Smooth muscle cell (in vitro differentiated cells): ENCODE results near the gene TSPAN9. TPM values are rescaled to one million over a fixed set of nuclear protein-coding genes. Genes with fewer than 3 reads are reported as not detected.

Experiments used
- DNase-seq: peaks from one replicate; lab custom pipeline; 2025; ENCODE audit not compliant: unreplicated experiment; lab: John Stamatoyannopoulos, UW
- H2AFZ ChIP-seq: fragments of 200-600 bp; sonication (generic); 2 replicates; pipeline ENCODE4 v1.6.0; 2016; ENCODE audit warnings: antibody characterized with exemption, low read depth, mild to moderate bottlenecking
- H3F3A ChIP-seq: fragments of 200-600 bp; sonication (generic); 2 replicates; pipeline ENCODE4 v1.6.0; 2017; ENCODE audit warnings: antibody characterized with exemption, low read depth
- H3K27ac ChIP-seq: fragments of 200-600 bp; sonication (generic); 2 replicates; pipeline ENCODE4 v1.5.1; 2016; ENCODE audit warnings: low read depth, mild to moderate bottlenecking
- H3K27me3 ChIP-seq: fragments of 200-600 bp; sonication (generic); 2 replicates; pipeline ENCODE4 v1.6.1; 2016; ENCODE audit warnings: low read depth, mild to moderate bottlenecking
- H3K36me3 ChIP-seq: fragments of 200-600 bp; sonication (generic); 2 replicates; pipeline ENCODE4 v1.5.1; 2016; ENCODE audit warnings: low read depth
- H3K4me1 ChIP-seq: fragments of 200-600 bp; sonication (generic); 2 replicates; pipeline ENCODE4 v1.5.1; 2016; ENCODE audit warnings: low read depth
- H3K4me2 ChIP-seq: fragments of 200-600 bp; sonication (generic); 2 replicates; pipeline ENCODE4 v1.6.0; 2016; ENCODE audit warnings: mild to moderate bottlenecking
- H3K4me3 ChIP-seq: fragments of 200-600 bp; sonication (generic); 2 replicates; pipeline ENCODE4 v1.5.1; 2016; ENCODE audit warnings: mild to moderate bottlenecking
- H3K79me2 ChIP-seq: fragments of 200-600 bp; sonication (generic); 2 replicates; pipeline ENCODE4 v1.6.0; 2016; ENCODE audit warnings: low read depth, mild to moderate bottlenecking
- H3K9ac ChIP-seq: fragments of 200-600 bp; sonication (generic); 2 replicates; pipeline ENCODE4 v1.6.0; 2016; ENCODE audit warnings: low read depth
- H3K9me3 ChIP-seq: fragments of 200-600 bp; sonication (generic); replicated peaks from 2 replicates; pipeline ENCODE4 v1.5.1; 2016; ENCODE audit warnings: low read depth
- H4K20me1 ChIP-seq: fragments of 200-600 bp; sonication (generic); 2 replicates; pipeline ENCODE4 v1.6.0; 2016; ENCODE audit warnings: low read depth
- WGBS: methylation state at CpG from one replicate; pipeline ENCODE4 v1.1.7; 2016; ENCODE audit warnings: low lambda C conversion rate; 5-methylcytosine and 5-hydroxymethylcytosine counted together
- polyA plus RNA-seq: library from polyadenylated mRNA; unstranded; fragments of >200 nt; fragmentation: Nextera tagmentation; extraction: Ambion mirVana; gene quantifications from 2 replicates; pipeline ENCODE4 v1.2.1, GENCODE V29; 2016
- total RNA-seq: library from RNA; depleted of rRNA; stranded (reverse); fragments of >200 nt; gene quantifications from 2 replicates; pipeline ENCODE4 v1.2.3, GENCODE V29; 2014
- TF ChIP-seq, protein P1 (sequence below): fragments of 200-600 bp; sonication (generic); IDR thresholded peaks from 2 replicates; pipeline ENCODE4 v1.5.1; 2017; ENCODE audit warnings: borderline replicate concordance, mild to moderate bottlenecking, antibody characterized with exemption; ENCODE audit not compliant: insufficient read depth, poor library complexity, severe bottlenecking

The TSPAN9 gene
- total and polyA plus RNA-seq, 2 experiments from 2014 or later, result 17.7 to 29.8 TPM

DNA sequence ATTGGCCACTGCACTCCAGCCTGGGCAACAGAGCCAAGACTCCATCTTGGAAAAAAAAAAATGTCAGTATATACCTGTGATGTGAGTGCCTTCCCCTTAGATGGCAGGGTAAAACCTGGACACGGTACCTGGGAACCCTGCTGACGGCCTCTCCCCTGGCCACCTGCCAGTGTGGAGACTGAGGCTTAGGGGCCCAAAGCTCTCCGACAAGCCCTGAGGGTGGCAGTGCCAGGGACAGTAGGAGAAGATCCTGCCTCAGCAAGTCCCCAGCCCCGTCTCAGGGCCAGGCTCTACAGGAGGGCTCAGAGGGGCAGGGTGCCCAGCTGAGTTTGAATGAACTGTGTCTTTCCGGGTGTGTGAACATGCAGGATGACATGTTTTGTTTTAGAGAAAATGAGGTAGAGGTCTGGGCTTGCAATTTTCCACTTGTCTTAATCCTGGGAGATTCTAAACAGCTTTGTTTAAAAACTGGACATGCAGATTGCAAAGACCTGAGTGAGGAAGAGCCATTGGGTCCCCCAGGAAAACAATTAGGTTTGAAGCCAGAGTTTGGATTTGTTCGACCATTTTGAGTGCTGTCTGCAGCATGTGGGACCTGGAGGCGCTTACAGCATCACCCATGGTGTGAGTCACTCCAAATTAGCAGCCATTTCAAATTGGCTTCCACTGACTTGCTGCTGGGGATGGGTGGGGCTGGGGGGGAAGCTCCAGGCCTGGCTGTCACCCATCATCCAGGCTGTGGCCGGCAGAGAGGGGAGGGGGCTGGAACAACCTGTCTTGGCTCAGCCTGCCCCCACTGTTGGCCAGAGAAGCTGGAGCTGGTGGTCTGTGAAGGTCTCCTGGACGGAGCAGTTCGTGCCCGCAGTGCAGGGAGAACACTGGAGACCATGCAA, 10.8 kb downstream of the TSPAN9 start:
- peaks cover 24% of the 10 kb centered on the region for H3K4me1 ChIP-seq
- no peak overlapping the region for H2AFZ ChIP-seq
- no peaks in the 10 kb centered on the region for H3K9me3 ChIP-seq
- H3K36me3 ChIP-seq, result no peaks in the 10 kb centered on the region
- no peak overlapping the region for H3K4me2 ChIP-seq
- H3K79me2 ChIP-seq, result peaks cover 18% of the 10 kb centered on the region
- WGBS, result 80% methylated on average over 11 of the region's 11 CpGs
- no peak overlapping the region for H3K27ac ChIP-seq
- H3K9ac ChIP-seq, result no peak overlapping the region
- no peak for DNase-seq
- H4K20me1 ChIP-seq, result peaks cover 75% of the 10 kb centered on the region
- no peak overlapping the region for H3K4me3 ChIP-seq
- H3K27me3 ChIP-seq, result no peaks in the 10 kb centered on the region
- TF ChIP-seq, protein P1, sequence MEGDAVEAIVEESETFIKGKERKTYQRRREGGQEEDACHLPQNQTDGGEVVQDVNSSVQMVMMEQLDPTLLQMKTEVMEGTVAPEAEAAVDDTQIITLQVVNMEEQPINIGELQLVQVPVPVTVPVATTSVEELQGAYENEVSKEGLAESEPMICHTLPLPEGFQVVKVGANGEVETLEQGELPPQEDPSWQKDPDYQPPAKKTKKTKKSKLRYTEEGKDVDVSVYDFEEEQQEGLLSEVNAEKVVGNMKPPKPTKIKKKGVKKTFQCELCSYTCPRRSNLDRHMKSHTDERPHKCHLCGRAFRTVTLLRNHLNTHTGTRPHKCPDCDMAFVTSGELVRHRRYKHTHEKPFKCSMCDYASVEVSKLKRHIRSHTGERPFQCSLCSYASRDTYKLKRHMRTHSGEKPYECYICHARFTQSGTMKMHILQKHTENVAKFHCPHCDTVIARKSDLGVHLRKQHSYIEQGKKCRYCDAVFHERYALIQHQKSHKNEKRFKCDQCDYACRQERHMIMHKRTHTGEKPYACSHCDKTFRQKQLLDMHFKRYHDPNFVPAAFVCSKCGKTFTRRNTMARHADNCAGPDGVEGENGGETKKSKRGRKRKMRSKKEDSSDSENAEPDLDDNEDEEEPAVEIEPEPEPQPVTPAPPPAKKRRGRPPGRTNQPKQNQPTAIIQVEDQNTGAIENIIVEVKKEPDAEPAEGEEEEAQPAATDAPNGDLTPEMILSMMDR, result no peak
- H3F3A ChIP-seq, result no peaks in the 10 kb centered on the region

DNA sequence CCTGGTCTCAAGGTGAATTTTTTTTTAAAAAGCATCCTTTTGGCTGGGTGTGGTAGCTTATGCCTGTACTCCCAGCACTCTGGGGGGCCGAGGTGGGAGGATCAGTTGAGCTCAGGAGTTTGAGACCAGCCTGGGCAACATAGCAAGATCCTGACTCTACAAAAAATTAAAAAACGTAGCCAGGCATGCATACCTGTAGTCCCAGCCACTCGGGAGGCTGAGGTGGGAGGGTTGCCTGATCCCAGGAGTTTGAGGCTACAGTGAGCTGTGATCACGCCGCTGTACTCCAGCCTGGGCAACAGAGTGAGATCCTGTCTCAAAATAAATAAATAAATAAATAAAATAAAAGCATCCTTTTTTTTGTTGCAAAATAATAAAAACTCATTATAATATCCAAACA, 12.4 kb downstream of the TSPAN9 start:
- no peak overlapping the region for H3K9ac ChIP-seq
- peaks cover 76% of the 10 kb centered on the region for H4K20me1 ChIP-seq
- no peak overlapping the region for H2AFZ ChIP-seq
- no peak overlapping the region for H3K27ac ChIP-seq
- 99% methylated on average over 5 of the region's 5 CpGs for WGBS
- no peaks in the 10 kb centered on the region for H3K27me3 ChIP-seq
- no peaks in the 10 kb centered on the region for H3K9me3 ChIP-seq
- H3F3A ChIP-seq, result no peaks in the 10 kb centered on the region
- no peak for DNase-seq
- peaks cover 14% of the 10 kb centered on the region for H3K79me2 ChIP-seq
- TF ChIP-seq, protein P1, result no peak
- no peak overlapping the region for H3K4me3 ChIP-seq
- H3K36me3 ChIP-seq, result no peaks in the 10 kb centered on the region
- H3K4me2 ChIP-seq, result no peak overlapping the region
- H3K4me1 ChIP-seq, result peaks cover 14% of the 10 kb centered on the region

DNA sequence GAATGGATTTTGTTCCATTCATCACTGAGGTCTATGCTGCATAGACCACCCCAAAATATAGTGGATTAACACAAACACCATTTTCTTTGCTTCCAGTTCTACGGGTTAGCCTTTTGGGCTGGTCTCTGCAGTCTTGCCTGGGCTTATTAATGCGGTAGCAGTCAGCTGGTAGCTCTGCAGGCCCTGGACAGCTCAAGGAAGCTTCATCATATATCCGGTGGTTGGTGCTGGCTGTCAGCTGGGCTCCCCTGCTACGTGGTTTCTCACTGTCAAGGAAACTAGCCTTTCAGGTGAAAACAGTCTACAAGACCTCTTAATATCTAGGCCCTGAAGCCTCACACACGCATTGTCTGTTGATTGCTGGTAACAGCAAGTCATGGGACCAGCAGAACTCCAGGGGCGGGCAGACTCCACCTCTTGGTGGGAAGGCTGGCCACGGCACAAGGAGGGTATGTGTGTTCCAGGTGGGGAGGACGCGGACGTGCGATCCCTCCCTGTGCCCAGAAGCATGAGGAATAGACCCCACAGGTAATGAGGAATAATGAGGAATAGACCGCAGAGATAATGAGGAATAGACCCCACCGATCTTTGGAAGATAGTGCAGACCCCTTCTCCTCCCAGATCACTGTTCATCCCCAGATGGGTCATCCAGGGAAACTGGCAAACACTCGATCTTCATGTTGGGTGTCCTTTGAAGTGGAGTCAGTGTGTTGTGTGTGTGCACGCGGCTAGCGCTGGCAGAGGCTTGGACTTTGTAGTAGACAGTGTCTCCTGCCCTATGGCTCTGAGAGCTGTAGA, 13.3 kb downstream of the TSPAN9 start:
- TF ChIP-seq, protein P1, result no peak
- Histone ChIP-seq H3K79me2 (peaks cover 14% of the 10 kb centered on the region), H3K4me3 (no peak overlapping the region), H3K9me3 (no peaks in the 10 kb centered on the region), H3K36me3 (no peaks in the 10 kb centered on the region), H3K4me2 (no peak overlapping the region), H3K27ac (no peak overlapping the region), H3K4me1 (peaks cover 9% of the 10 kb centered on the region), H4K20me1 (peaks cover 70% of the 10 kb centered on the region), H3K9ac (no peak overlapping the region), H3F3A (no peaks in the 10 kb centered on the region), H3K27me3 (no peaks in the 10 kb centered on the region), H2AFZ (no peak overlapping the region)
- DNase-seq, result no peak
- WGBS, result 94% methylated on average over 17 of the region's 17 CpGs
